NT2/D1 (cell line): ENCODE measurements around the gene COPZ1.
"Not testable (repeated sequence)": the region's sequence is repeated elsewhere in the genome, so short reads cannot be mapped to it uniquely, and the experiment has no call there.

Experiments used
- DNase-seq: peaks from one replicate; pipeline ENCODE4 v3.0.0-alpha.2; 2011; ENCODE audit warnings: low read depth, low spot score
- H3K27me3 ChIP-seq: 2 replicates; pipeline ENCODE4 v1.6.0; 2011; ENCODE audit warnings: mild to moderate bottlenecking; ENCODE audit not compliant: insufficient read length, insufficient read depth
- H3K36me3 ChIP-seq: 2 replicates; pipeline ENCODE4 v1.6.1; 2011; ENCODE audit warnings: mild to moderate bottlenecking, low read length, mixed read lengths; ENCODE audit not compliant: insufficient read depth, insufficient read length
- H3K4me1 ChIP-seq: 2 replicates; pipeline ENCODE4 v1.5.1; 2011; ENCODE audit not compliant: insufficient read depth, insufficient read length
- H3K4me3 ChIP-seq: 2 replicates; pipeline ENCODE4 v1.5.1; 2011; ENCODE audit warnings: low read depth; ENCODE audit not compliant: insufficient read length
- H3K9ac ChIP-seq: 2 replicates; pipeline ENCODE4 v1.6.0; 2011; ENCODE audit warnings: low read depth; ENCODE audit not compliant: insufficient read length
- H3K9me3 ChIP-seq: 2 replicates; pipeline ENCODE4 v1.5.1; 2011; ENCODE audit warnings: mild to moderate bottlenecking, low read length; ENCODE audit not compliant: insufficient read depth
- SUZ12 ChIP-seq: IDR thresholded peaks from 2 replicates; pipeline ENCODE4 v1.6.1; 2011; ENCODE audit not compliant: insufficient read length, insufficient read depth; ENCODE audit errors: extremely low read depth
- YY1 ChIP-seq: IDR thresholded peaks from 2 replicates; pipeline ENCODE4 v1.6.1; 2011; ENCODE audit not compliant: insufficient read length, insufficient read depth
- ZNF274 ChIP-seq: IDR thresholded peaks from 2 replicates; pipeline ENCODE4 v1.6.1; 2011; ENCODE audit warnings: mild to moderate bottlenecking, low read depth, low read length

The COPZ1 gene

GRCh38 chr12:54282949-54283593 is 41.9 kb upstream of the COPZ1 start:
- Histone ChIP-seq H3K4me3 (peak overlapping the region; percentile 98), H3K9ac (peak overlapping the region; percentile 99), H3K4me1 (peaks cover 2% of the 10 kb centered on the region), H3K27me3 (no peaks in the 10 kb centered on the region), H3K9me3 (no peaks in the 10 kb centered on the region), H3K36me3 (peaks cover 83% of the 10 kb centered on the region)
- TF ChIP-seq SUZ12 (no peak), ZNF274 (no peak), YY1 (no peak)
- DNase-seq, result no peak

DNA sequence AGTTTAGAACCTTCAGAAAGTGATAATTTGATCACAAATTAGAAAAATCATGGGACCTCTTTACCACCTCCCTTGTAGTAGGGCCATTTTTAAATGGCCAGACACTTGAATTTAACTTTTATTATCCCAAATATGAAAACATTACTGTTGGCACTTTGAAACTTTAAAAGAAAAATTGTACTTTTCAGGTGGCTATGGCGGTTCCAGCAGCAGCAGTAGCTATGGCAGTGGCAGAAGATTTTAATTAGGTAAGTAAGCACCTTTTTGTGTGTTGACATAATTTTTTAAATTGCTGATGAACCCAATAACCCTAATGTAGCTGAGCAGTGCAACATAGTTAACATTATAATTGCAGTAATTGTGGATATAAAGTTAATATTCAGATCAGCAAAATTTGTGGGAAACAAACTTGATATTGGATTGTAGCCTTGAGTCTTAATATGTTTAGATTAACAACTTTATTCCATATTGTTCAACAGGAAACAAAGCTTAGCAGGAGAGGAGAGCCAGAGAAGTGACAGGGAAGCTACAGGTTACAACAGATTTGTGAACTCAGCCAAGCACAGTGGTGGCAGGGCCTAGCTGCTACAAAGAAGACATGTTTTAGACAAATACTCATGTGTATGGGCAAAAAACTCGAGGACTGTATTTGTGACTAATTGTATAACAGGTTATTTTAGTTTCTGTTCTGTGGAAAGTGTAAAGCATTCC is 40.7 kb upstream of the COPZ1 start:
- Histone ChIP-seq H3K9ac (peak overlapping the region; percentile 42), H3K36me3 (peaks cover 74% of the 10 kb centered on the region), H3K4me3 (peak overlapping the region; percentile 98)
- H3K27me3 ChIP-seq, H3K9me3 ChIP-seq, DNase-seq, H3K4me1 ChIP-seq: not testable (repeated sequence)

DNA sequence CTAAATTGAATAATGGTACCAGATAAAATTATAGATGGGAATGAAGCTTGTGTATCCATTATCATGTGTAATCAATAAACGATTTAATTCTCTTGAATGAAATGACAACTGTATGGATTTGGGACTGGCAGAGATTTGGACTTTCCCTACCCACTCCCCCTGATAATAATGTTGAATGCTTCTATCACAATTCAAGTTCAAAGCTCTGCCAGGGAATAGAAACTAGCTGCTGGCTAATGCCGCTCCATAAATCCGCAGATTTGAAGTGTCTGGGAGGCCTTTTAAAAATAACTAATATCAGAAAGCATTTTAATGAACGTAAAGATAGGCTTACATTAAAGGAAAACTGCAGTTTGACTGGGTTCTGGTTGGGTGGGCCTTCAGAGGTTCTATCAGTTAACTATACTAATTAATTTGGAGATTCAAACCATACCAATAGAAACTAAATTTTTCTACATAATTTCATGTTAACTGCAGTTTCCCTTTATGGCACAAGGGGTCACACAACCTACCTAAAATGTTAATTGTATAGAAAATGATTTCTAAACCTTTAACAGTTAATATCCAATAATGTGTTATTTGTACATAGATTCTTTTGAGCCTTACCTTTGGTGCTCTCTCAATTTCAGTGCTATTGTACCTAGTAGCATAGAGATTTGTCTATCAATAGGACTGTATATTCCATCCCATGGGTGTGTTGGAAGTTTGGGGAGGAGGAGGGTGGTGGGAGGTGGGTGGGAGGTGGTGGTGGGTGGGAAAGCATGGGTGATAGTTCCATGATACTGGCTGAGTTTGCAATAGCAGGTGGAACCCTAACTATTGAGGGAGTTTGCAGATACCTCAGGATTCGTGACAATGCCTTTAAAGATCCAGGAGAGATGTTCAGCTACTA is 39.5 kb upstream of the COPZ1 start:
- DNase-seq, result no peak
- H3K27me3 ChIP-seq, result no peaks in the 10 kb centered on the region
- peaks cover 72% of the 10 kb centered on the region for H3K36me3 ChIP-seq
- peaks cover 2% of the 10 kb centered on the region for H3K4me1 ChIP-seq
- H3K4me3 ChIP-seq, result no peak overlapping the region
- no peak overlapping the region for H3K9ac ChIP-seq
- TF ChIP-seq YY1 (no peak), SUZ12 (no peak), ZNF274 (no peak)
- H3K9me3 ChIP-seq, result no peaks in the 10 kb centered on the region

GRCh38 chr12:54286042-54287030 is 38.6 kb upstream of the COPZ1 start:
- no peak overlapping the region for H3K4me3 ChIP-seq
- peaks cover 2% of the 10 kb centered on the region for H3K4me1 ChIP-seq
- H3K9ac ChIP-seq, result no peak overlapping the region
- DNase-seq, result no peak
- H3K9me3 ChIP-seq, result no peaks in the 10 kb centered on the region
- H3K36me3 ChIP-seq, result peaks cover 67% of the 10 kb centered on the region
- no peak for TF ChIP-seq ZNF274
- no peak for TF ChIP-seq SUZ12
- no peak for TF ChIP-seq YY1
- H3K27me3 ChIP-seq, result no peaks in the 10 kb centered on the region

GRCh38 chr12:54287261-54288157 is 37.4 kb upstream of the COPZ1 start:
- Histone ChIP-seq H3K27me3 (no peaks in the 10 kb centered on the region), H3K36me3 (peaks cover 56% of the 10 kb centered on the region), H3K9me3 (no peaks in the 10 kb centered on the region), H3K9ac (no peak overlapping the region), H3K4me1 (peaks cover 2% of the 10 kb centered on the region), H3K4me3 (no peak overlapping the region)
- no peak for TF ChIP-seq YY1
- TF ChIP-seq ZNF274, result no peak
- no peak for TF ChIP-seq SUZ12
- DNase-seq, result no peak
